ENCODE results near the gene RBM39. TPM values are rescaled to one million over a fixed set of nuclear protein-coding genes. Genes with fewer than 3 reads are reported as not detected.

RBM39 gene
- total RNA-seq, 1 donor from 2014 or later, result 488 TPM

GRCh38 chr20:35739294-35740163, 2.5 kb downstream of the RBM39 start:
- Mint-ChIP-seq H3K36me3 (peaks cover 33% of the 10 kb centered on the region), H3K9me3 (no peaks in the 10 kb centered on the region), H3K27ac (peak overlapping the region; percentile 100), H3K27me3 (ENCODE audit: low read depth) (no peaks in the 10 kb centered on the region), H3K4me1 (peaks cover 51% of the 10 kb centered on the region), H3K4me3 (peak overlapping the region; percentile 100)
- TF ChIP-seq CTCF (IDR thresholded peaks at IDR 0.05; ENCODE audit: unreplicated experiment), result no peak
- no peak for DNase-seq (ENCODE audit: low spot score in 2 of 2, unreplicated experiment in 2 of 2)

- H3K36me3 Mint-ChIP-seq, result peaks cover 41% of the 10 kb centered on the region
- H3K27me3 Mint-ChIP-seq (ENCODE audit: low read depth), result no peaks in the 10 kb centered on the region
- H3K4me1 Mint-ChIP-seq, result peaks cover 51% of the 10 kb centered on the region
- H3K27ac Mint-ChIP-seq, result peak overlapping the region; percentile 24
- no peak for TF ChIP-seq CTCF (IDR thresholded peaks at IDR 0.05; ENCODE audit: unreplicated experiment)
- H3K9me3 Mint-ChIP-seq, result no peaks in the 10 kb centered on the region
- no peak for DNase-seq (ENCODE audit: low spot score in 2 of 2, unreplicated experiment in 2 of 2)
- H3K4me3 Mint-ChIP-seq, result peak overlapping the region; percentile 9
Measured at GRCh38 chr20:35738410-35739179, 3.5 kb downstream of the RBM39 start.

GRCh38 chr20:35737865-35738333, 4.2 kb downstream of the RBM39 start:
- Mint-ChIP-seq H3K27ac (peak overlapping the region; percentile 24), H3K9me3 (no peaks in the 10 kb centered on the region), H3K4me1 (peaks cover 45% of the 10 kb centered on the region), H3K36me3 (peaks cover 42% of the 10 kb centered on the region), H3K27me3 (ENCODE audit: low read depth) (no peaks in the 10 kb centered on the region), H3K4me3 (peak overlapping the region; percentile 9)
- TF ChIP-seq CTCF (IDR thresholded peaks at IDR 0.05; ENCODE audit: unreplicated experiment), result no peak
- DNase-seq (ENCODE audit: low spot score in 2 of 2, unreplicated experiment in 2 of 2), result no peak

GRCh38 chr20:35735826-35736470, 6.1 kb downstream of the RBM39 start:
- TF ChIP-seq CTCF (IDR thresholded peaks at IDR 0.05; ENCODE audit: unreplicated experiment), result no peak
- H3K27ac Mint-ChIP-seq, result no peak overlapping the region
- no peaks in the 10 kb centered on the region for H3K9me3 Mint-ChIP-seq
- H3K36me3 Mint-ChIP-seq, result peaks cover 45% of the 10 kb centered on the region
- no peak overlapping the region for H3K4me3 Mint-ChIP-seq
- H3K27me3 Mint-ChIP-seq (ENCODE audit: low read depth), result no peaks in the 10 kb centered on the region
- DNase-seq (ENCODE audit: low spot score in 2 of 2, unreplicated experiment in 2 of 2), result no peak
- H3K4me1 Mint-ChIP-seq, result peaks cover 46% of the 10 kb centered on the region

- DNase-seq (ENCODE audit: low spot score in 2 of 2, unreplicated experiment in 2 of 2), result no peak
- no peak overlapping the region for H3K27ac Mint-ChIP-seq
- peaks cover 42% of the 10 kb centered on the region for H3K36me3 Mint-ChIP-seq
- no peak overlapping the region for H3K4me3 Mint-ChIP-seq
- no peak for TF ChIP-seq CTCF (IDR thresholded peaks at IDR 0.05; ENCODE audit: unreplicated experiment)
- H3K4me1 Mint-ChIP-seq, result peaks cover 41% of the 10 kb centered on the region
- no peaks in the 10 kb centered on the region for H3K9me3 Mint-ChIP-seq
- H3K27me3 Mint-ChIP-seq (ENCODE audit: low read depth), result no peaks in the 10 kb centered on the region
Measured at GRCh38 chr20:35734777-35735649, 7.0 kb downstream of the RBM39 start.

All from mesothelial cell of epicardium (in vitro differentiated cells).